ENCODE measurements around the gene SPATC1L. TPM values are rescaled to one million over a fixed set of nuclear protein-coding genes. Genes with fewer than 3 reads are reported as not detected.
"Not testable (repeated sequence)": the region's sequence is repeated elsewhere in the genome, so short reads cannot be mapped to it uniquely, and the experiment has no call there.

The SPATC1L gene
- total RNA-seq, 1 donor from 2014 or later: 12.0 TPM

GRCh38 chr21:46187261-46187660 lies 3.0 kb upstream of the SPATC1L start:
- H3K4me1 Mint-ChIP-seq: peaks cover 7% of the 10 kb centered on the region
- H3K9me3 Mint-ChIP-seq: no peaks in the 10 kb centered on the region
- no peak overlapping the region for H3K4me3 Mint-ChIP-seq
- intact Hi-C loops (cut with micrococcal nuclease): loop anchor here (5.0 kb wide), 1 partner anchor 1850 kb away; the partner anchor contains the start of gene CFAP410
- H3K27me3 Mint-ChIP-seq: no peaks in the 10 kb centered on the region
- DNase-seq: peak; percentile 50
- H3K27ac Mint-ChIP-seq: no peak overlapping the region
- peaks cover 1% of the 10 kb centered on the region for H3K36me3 Mint-ChIP-seq (ENCODE audit: low read depth)

- intact Hi-C loops (cut with micrococcal nuclease): loop anchor here (5.0 kb wide), 1 partner anchor 1848 kb away; the partner anchor contains the start of gene CFAP410
- Mint-ChIP-seq H3K27ac (no peak overlapping the region), H3K27me3 (no peaks in the 10 kb centered on the region), H3K4me3 (peak overlapping the region; percentile 91), H3K9me3 (no peaks in the 10 kb centered on the region), H3K36me3 (ENCODE audit: low read depth) (no peaks in the 10 kb centered on the region), H3K4me1 (peaks cover 7% of the 10 kb centered on the region)
- peak; percentile 52 for DNase-seq
Observed at GRCh38 chr21:46185716-46186115, 1.5 kb upstream of the SPATC1L start.

GRCh38 chr21:46184625-46185555 lies 631 bp upstream of the SPATC1L start:
- peak overlapping the region; percentile 89 for H3K27ac Mint-ChIP-seq
- intact Hi-C loops (cut with micrococcal nuclease): loop anchor here (1.0 to 5.0 kb wide), 2 partner anchors 42 to 1848 kb away; partner anchors contain the start of gene CFAP410
- no peaks in the 10 kb centered on the region for H3K9me3 Mint-ChIP-seq
- H3K36me3 Mint-ChIP-seq (ENCODE audit: low read depth): no peaks in the 10 kb centered on the region
- peak overlapping the region; percentile 91 for H3K4me3 Mint-ChIP-seq
- DNase-seq: peak; percentile 94
- no peaks in the 10 kb centered on the region for H3K27me3 Mint-ChIP-seq
- peaks cover 7% of the 10 kb centered on the region for H3K4me1 Mint-ChIP-seq

- H3K4me1 Mint-ChIP-seq; DNase-seq; H3K27me3 Mint-ChIP-seq; H3K9me3 Mint-ChIP-seq; H3K27ac Mint-ChIP-seq; H3K36me3 Mint-ChIP-seq (ENCODE audit: low read depth); intact Hi-C loops (cut with micrococcal nuclease): not testable (repeated sequence)
- H3K4me3 Mint-ChIP-seq: peak overlapping the region; percentile 71
Observed at GRCh38 chr21:46183337-46183909, 836 bp downstream of the SPATC1L start.

- peak overlapping the region; percentile 71 for H3K4me3 Mint-ChIP-seq
- no peaks in the 10 kb centered on the region for H3K36me3 Mint-ChIP-seq (ENCODE audit: low read depth)
- DNase-seq: peak; percentile 58
- H3K4me1 Mint-ChIP-seq: peaks cover 7% of the 10 kb centered on the region
- intact Hi-C loops (cut with micrococcal nuclease): no loop called here
- H3K27me3 Mint-ChIP-seq: no peaks in the 10 kb centered on the region
- H3K27ac Mint-ChIP-seq: no peak overlapping the region
- peaks cover 1% of the 10 kb centered on the region for H3K9me3 Mint-ChIP-seq
Observed at GRCh38 chr21:46182548-46183336, 1.5 kb downstream of the SPATC1L start.

- Mint-ChIP-seq H3K27me3 (peaks cover under 1% of the 10 kb centered on the region), H3K4me3 (no peak overlapping the region), H3K9me3 (peaks cover 5% of the 10 kb centered on the region), H3K4me1 (peaks cover 7% of the 10 kb centered on the region), H3K36me3 (ENCODE audit: low read depth) (no peaks in the 10 kb centered on the region), H3K27ac (no peak overlapping the region)
- peak; percentile 56 for DNase-seq
- intact Hi-C loops (cut with micrococcal nuclease): no loop called here
Observed at GRCh38 chr21:46181953-46182547, 2.2 kb downstream of the SPATC1L start.

- Mint-ChIP-seq H3K27me3 (peaks cover 6% of the 10 kb centered on the region), H3K9me3 (peaks cover 9% of the 10 kb centered on the region), H3K4me1 (peaks cover 7% of the 10 kb centered on the region), H3K27ac (no peak overlapping the region), H3K4me3 (no peak overlapping the region), H3K36me3 (ENCODE audit: low read depth) (no peaks in the 10 kb centered on the region)
- intact Hi-C loops (cut with micrococcal nuclease): no loop called here
- DNase-seq: peak; percentile 53
Observed at GRCh38 chr21:46181436-46181835, 2.8 kb downstream of the SPATC1L start.

- peaks cover 11% of the 10 kb centered on the region for H3K27me3 Mint-ChIP-seq
Observed at GRCh38 chr21:46180778-46181391, 3.4 kb downstream of the SPATC1L start.

GRCh38 chr21:46180079-46180722 lies 4.1 kb downstream of the SPATC1L start:
- Mint-ChIP-seq H3K36me3 (ENCODE audit: low read depth) (no peaks in the 10 kb centered on the region), H3K4me3 (no peak overlapping the region), H3K4me1 (peaks cover 3% of the 10 kb centered on the region), H3K27ac (no peak overlapping the region), H3K27me3 (peaks cover 17% of the 10 kb centered on the region), H3K9me3 (peaks cover 21% of the 10 kb centered on the region)
- peak; percentile 54 for DNase-seq
- intact Hi-C loops (cut with micrococcal nuclease): no loop called here

More at GRCh38 chr21:46180778-46181391, 3.4 kb downstream of the SPATC1L start:
- Mint-ChIP-seq H3K9me3 (peaks cover 14% of the 10 kb centered on the region), H3K27ac (no peak overlapping the region), H3K4me1 (peaks cover 7% of the 10 kb centered on the region), H3K4me3 (no peak overlapping the region), H3K36me3 (ENCODE audit: low read depth) (no peaks in the 10 kb centered on the region)
- DNase-seq: peak; percentile 52
- intact Hi-C loops (cut with micrococcal nuclease): no loop called here

- H3K9me3 Mint-ChIP-seq: peaks cover 26% of the 10 kb centered on the region
- peaks cover 22% of the 10 kb centered on the region for H3K27me3 Mint-ChIP-seq
- H3K36me3 Mint-ChIP-seq (ENCODE audit: low read depth): peaks cover under 1% of the 10 kb centered on the region
- peak; percentile 54 for DNase-seq
- H3K27ac Mint-ChIP-seq: no peak overlapping the region
- H3K4me3 Mint-ChIP-seq: no peak overlapping the region
- H3K4me1 Mint-ChIP-seq: peaks cover 2% of the 10 kb centered on the region
- intact Hi-C loops (cut with micrococcal nuclease): no loop called here
Observed at GRCh38 chr21:46179708-46180078, 4.6 kb downstream of the SPATC1L start.

- H3K27ac Mint-ChIP-seq: no peak overlapping the region
Observed at GRCh38 chr21:46178961-46179360, 5.3 kb downstream of the SPATC1L start.

GRCh38 chr21:46176443-46177129 lies 7.7 kb downstream of the SPATC1L start:
- H3K27ac Mint-ChIP-seq; intact Hi-C loops (cut with micrococcal nuclease); H3K4me3 Mint-ChIP-seq; H3K4me1 Mint-ChIP-seq; DNase-seq; H3K36me3 Mint-ChIP-seq (ENCODE audit: low read depth): not testable (repeated sequence)
- H3K9me3 Mint-ChIP-seq: peaks cover 36% of the 10 kb centered on the region
- peaks cover 25% of the 10 kb centered on the region for H3K27me3 Mint-ChIP-seq

More at GRCh38 chr21:46178961-46179360, 5.3 kb downstream of the SPATC1L start:
- intact Hi-C loops (cut with micrococcal nuclease): no loop called here
- Mint-ChIP-seq H3K36me3 (ENCODE audit: low read depth) (peaks cover 2% of the 10 kb centered on the region), H3K27me3 (peaks cover 25% of the 10 kb centered on the region), H3K4me3 (no peak overlapping the region), H3K9me3 (peaks cover 31% of the 10 kb centered on the region), H3K4me1 (no peaks in the 10 kb centered on the region)
- no peak for DNase-seq
